HS-27A (cell line): ENCODE results near the gene ZNF83.
"Not testable (repeated sequence)": the region's sequence is repeated elsewhere in the genome, so short reads cannot be mapped to it uniquely, and the experiment has no call there.

Experiments
- DNase-seq: peaks from one replicate; pipeline ENCODE4 v3.0.0-alpha.2; 2012; ENCODE audit warnings: low read depth, missing footprints

Gene ZNF83

DNA sequence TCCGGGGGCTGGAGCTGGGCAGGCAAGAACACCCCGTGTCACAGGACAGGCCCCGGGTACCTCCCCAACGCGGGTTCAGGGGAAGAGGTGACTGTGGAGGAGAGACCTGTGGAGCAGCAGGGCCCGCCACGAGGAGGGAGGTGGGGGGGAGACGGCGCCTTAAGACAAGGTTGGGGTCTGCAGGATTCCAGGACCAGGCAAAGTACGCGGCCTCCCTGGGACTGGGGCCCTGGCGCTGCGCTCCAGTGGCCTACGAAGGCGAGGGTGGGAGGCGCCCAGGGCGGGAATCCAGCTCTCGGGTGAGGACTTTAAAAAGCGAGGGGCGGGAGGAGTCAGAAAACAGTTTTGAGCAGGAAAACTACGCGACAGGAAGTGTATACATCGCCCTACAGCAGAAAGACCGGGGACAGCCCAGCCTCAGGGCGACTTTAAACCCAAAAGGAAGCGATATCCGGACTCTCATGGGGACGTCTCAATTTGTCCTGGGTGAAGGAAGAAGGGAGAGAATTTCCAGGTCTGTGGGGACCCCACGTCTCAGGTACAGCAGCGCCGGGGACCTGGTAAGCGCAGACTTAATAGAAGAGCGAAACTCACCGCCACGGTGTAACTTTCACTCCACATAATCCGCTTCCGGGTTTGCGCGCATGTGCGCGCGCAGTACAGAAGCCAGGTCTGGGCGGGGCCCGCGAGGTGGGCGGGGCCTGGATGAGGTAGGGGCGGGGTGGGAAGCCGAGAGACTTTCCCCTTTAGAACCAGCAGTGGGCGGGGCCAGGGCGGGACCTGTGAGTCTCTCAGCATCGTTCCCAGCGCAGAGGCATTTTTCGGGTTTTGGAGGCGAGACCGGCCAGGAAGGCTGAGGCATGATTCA lies at the start of gene ZNF83:
Gene ZNF83 (minus strand): TSS at position 638 of the 868 bp plus-strand sequence.
- DNase-seq, result peak; percentile 77

- DNase-seq, result no peak
These were observed 49.5 kb upstream of the ZNF83 start for GRCh38 chr19:52687684-52688083.

GRCh38 chr19:52685811-52686210 lies 47.7 kb upstream of the ZNF83 start:
- no peak for DNase-seq

DNA sequence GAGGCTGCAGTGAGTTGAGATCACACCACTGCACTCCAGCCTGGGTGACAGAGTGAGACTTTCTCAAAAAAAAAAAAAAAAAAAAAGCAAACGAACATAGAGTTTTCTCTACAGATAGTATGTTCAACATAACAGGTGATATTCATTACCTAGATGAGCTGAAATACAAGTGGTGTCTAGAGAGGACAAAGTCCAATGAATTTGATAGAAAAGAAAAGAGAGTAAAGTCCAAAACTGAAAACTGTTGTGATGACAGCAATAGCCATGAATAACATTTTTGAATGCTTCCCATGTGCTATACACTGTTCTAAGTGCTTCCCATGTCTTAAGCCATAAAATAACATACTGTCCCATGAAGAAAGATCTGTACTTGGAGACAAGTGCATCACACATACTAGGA lies 43.1 kb upstream of the ZNF83 start:
- not testable (repeated sequence) for DNase-seq

GRCh38 chr19:52679598-52679997 lies 41.4 kb upstream of the ZNF83 start:
- no peak for DNase-seq

DNA sequence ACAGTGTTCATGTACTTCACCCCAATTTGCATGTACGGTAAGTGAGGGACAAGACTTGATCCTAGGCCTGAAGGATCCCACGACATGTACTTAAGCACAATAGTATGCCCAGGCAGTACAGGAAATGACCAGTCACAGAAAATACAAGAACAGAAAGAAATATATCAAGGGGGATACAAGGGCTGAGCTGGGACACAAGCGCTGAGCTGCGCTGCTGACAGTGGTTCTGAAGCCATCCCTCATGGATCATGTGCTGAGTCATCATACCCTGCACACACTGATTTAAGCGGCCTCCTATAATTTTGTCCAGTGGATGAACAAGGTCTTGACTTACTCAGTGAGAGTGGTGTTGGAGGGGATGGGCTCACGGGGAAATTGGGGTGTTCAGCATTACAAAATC lies 37.1 kb upstream of the ZNF83 start:
- not testable (repeated sequence) for DNase-seq

- no peak for DNase-seq
These were observed 34.9 kb upstream of the ZNF83 start for GRCh38 chr19:52673014-52673413.

DNA sequence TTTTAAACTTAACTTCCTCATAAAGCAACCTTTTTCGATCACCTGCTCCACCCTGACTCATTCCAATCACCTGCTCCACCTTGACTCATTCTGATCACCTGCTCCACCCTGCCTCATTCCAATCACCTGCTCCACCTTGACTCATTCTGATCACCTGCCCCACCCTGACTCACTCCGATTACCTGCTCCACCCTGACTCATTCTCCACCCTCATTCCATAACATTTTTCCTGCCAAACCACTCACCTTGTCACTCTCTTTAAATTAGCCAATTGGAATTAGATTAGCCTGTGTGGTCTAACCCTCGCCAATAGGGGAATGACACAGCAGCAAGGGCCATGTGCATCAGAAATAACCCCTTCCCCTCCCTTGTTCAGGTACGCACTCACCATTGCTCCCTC lies 31.9 kb upstream of the ZNF83 start:
- no peak for DNase-seq

DNA sequence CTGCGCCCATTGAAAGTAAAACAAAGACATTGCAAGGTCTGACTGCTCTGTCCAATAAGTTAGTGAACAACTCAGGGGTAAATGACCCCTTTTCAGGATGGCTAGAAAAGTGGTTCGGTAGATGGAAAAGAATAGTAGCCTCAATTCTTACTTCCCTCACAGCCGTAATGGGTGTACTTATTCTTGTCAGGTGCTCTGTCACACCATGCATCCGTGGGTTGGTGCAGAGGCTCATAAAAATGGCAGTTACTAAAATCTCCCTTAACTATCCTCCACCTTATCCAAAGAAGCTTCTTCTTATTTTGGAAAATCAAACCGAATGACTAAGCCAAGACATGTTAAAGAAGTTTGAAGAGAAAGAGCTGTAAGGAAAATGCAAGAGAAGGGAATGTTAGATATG lies 31.4 kb upstream of the ZNF83 start:
- DNase-seq, result no peak

DNA sequence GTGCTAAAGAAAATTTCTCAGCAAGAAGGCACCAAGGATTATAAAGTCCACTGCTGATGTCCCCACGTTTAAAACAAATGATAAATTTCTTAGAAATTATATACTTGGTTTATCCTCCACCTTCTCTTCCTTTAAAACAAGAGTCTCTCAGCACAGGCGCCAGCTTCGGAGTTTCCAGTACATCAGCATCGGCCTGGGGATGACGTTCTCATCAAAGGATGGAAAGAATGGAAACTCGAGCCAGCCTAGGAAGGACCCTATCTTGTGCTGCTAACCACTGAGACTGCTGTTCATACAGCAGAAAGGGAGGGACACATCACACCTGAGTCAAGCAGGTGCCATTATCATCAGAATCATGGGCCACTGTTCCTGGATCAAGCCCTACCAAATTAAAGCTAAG lies 29.8 kb upstream of the ZNF83 start:
- no peak for DNase-seq

GRCh38 chr19:52666506-52666905 lies 28.4 kb upstream of the ZNF83 start:
- no peak for DNase-seq

GRCh38 chr19:52665529-52665928 lies 27.4 kb upstream of the ZNF83 start:
- peak; percentile 12 for DNase-seq

GRCh38 chr19:52665027-52665426 lies 26.9 kb upstream of the ZNF83 start:
- DNase-seq, result no peak

DNA sequence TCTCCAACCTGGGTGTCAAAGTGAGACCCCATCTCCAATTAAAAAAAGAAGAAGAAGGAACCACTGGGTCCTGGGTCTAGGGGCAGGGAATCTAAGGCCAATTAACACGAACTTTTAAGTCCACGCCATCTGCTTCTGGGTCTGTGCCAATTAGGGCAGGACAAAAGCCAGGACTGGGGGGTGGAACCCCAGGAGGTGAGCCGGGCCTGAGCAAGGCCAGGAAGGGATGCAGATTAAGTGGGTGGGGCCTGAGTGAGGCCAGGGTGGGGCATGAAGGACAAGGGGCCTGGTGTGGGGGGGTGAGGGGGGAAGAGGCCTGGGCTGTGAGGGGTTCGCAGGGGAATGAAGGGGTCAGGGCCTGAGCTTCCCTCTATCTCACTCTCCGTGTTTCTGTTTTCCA lies 26.3 kb upstream of the ZNF83 start:
- DNase-seq, result no peak

DNA sequence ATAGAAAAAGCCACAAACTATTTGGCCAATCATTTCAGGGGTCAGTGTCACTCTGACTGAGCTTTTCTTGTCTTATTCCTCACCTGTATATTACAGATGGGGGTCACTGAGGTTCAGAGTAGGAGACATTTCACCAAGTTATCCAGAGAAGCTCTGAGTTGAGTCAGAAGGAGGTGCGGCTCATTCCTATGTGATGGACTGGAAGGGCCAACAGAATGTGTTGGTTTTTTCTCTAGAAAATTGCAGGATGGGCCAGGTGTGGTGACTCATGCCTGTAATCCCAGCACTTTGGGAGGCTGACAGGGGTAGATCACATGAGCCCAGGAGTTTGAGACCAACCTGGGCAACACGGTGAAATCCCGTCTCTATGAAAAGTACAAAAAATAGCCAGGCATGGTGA lies 24.5 kb upstream of the ZNF83 start:
- no peak for DNase-seq

- DNase-seq, result no peak
These were observed 22.8 kb upstream of the ZNF83 start for GRCh38 chr19:52660981-52661380.

GRCh38 chr19:52659013-52659412 lies 20.9 kb upstream of the ZNF83 start:
- no peak for DNase-seq

DNA sequence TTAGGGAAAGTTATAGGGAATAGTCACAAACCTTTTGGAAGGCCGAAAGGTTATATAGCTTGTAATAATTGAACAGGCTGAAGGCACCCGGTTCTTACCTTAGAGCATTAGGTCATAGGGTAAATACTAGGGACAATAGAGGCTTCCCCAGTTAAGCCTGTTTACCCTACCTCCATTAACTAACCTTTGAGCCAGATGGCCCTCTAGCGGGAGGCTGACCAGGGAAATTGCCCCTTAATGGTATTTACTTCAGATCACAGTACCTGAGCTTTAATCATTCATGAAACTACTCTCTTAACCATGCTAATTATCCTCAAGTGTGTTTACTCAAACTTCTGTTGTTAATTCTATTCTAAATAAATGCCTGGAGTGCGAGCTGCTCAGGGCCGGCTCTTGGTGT lies 20.4 kb upstream of the ZNF83 start:
- no peak for DNase-seq

DNA sequence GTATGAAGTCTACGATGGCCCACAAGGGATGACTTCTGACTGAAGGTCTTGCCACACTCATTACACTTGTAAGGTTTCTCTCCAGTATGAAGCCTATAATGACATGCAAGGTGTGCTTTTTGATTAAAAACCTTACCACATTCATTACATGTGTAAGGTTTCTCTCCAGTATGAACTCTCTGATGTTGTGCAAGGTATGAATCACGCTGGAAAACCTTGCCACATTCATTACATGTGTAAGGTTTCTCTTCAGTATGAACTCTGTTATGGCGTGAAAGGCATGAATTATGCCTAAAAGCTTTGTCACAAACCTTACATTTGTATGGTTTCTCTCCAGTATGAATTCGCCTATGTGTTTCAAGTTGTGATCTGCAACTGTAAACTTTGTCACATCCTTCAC lies 15.0 kb upstream of the ZNF83 start:
- no peak for DNase-seq

- DNase-seq, result no peak
These were observed 13.8 kb upstream of the ZNF83 start for GRCh38 chr19:52651956-52652355.

GRCh38 chr19:52648336-52649016 lies 10.3 kb upstream of the ZNF83 start:
- DNase-seq, result no peak

GRCh38 chr19:52646571-52647217 lies 8.5 kb upstream of the ZNF83 start:
- no peak for DNase-seq

GRCh38 chr19:52640916-52641315 lies 2.8 kb upstream of the ZNF83 start:
- no peak for DNase-seq
